Large intestine (tissue), 3 donors: ENCODE measurements around the gene CLN5. TPM values are rescaled to one million over a fixed set of nuclear protein-coding genes. Genes with fewer than 3 reads are reported as not detected.

Source experiments
- DNase-seq, 2 donors: peaks; one replicate each; pipeline versions ENCODE4 v3.0.0 to v3.0.0-alpha.2; 2013
- H3K27ac ChIP-seq: one replicate; pipeline ENCODE4 v1.5.1; 2013; ENCODE audit warnings: low read length
- H3K27me3 ChIP-seq: 2 replicates; pipeline ENCODE4 v1.6.1; 2013; ENCODE audit warnings: low read length; ENCODE audit not compliant: control insufficient read depth, insufficient read depth
- H3K36me3 ChIP-seq: 2 replicates; pipeline ENCODE4 v1.6.1; 2013; ENCODE audit warnings: low read length; ENCODE audit not compliant: control insufficient read depth, insufficient read depth
- H3K4me1 ChIP-seq: one replicate; pipeline ENCODE4 v1.6.1; 2013; ENCODE audit warnings: low read length; ENCODE audit not compliant: control insufficient read depth, insufficient read depth
- H3K4me3 ChIP-seq: one replicate; pipeline ENCODE4 v1.5.1; 2013; ENCODE audit warnings: low read length
- H3K9me3 ChIP-seq: one replicate; pipeline ENCODE4 v1.6.1; 2013; ENCODE audit warnings: mild to moderate bottlenecking, low read depth, low read length, moderate library complexity; ENCODE audit not compliant: control insufficient read depth
- WGBS: methylation state at CpG from one replicate; pipeline ENCODE4 v1.1.5; 2013; ENCODE audit warnings: low lambda C conversion rate; ENCODE audit not compliant: insufficient coverage; 5-methylcytosine and 5-hydroxymethylcytosine counted together
- polyA plus RNA-seq: library from polyadenylated mRNA; unstranded; fragments of 120-200 nt; gene quantifications from one replicate; pipeline ENCODE4 v1.2.1, GENCODE V29; 2013

The CLN5 gene
- polyA plus RNA-seq, 1 donor: 37.7 TPM

DNA sequence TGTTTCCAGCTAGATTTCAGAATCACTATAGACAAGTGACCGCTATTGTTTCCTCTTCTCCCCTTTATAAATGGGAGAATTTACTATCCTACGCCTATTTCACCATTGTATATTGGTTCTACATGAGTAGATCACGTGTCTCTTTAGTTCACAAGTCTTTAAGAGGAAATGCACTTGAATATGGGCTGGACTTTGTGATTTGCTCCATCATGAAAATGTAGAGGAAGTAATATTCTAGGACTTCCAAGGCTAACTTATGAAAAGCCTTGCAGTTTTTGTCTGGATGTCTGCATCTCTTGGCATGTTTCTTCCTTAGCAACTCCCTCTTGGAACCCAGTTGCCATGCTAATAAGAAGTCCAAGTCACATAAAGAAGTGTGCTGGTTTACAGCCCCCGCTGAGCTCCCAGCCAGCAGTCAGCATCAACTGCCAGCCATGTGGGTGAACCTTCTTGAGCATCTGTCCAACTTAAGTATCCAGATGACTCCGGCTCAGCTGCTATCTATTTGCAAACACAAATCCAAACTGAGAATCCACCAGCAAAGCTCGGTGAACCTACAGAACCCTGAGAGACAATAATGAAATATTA lies 39.9 kb downstream of the CLN5 start:
- no peak for DNase-seq
- H3K27ac ChIP-seq: no peak overlapping the region
- WGBS: 100% methylated on average over 1 of the region's 6 CpGs

DNA sequence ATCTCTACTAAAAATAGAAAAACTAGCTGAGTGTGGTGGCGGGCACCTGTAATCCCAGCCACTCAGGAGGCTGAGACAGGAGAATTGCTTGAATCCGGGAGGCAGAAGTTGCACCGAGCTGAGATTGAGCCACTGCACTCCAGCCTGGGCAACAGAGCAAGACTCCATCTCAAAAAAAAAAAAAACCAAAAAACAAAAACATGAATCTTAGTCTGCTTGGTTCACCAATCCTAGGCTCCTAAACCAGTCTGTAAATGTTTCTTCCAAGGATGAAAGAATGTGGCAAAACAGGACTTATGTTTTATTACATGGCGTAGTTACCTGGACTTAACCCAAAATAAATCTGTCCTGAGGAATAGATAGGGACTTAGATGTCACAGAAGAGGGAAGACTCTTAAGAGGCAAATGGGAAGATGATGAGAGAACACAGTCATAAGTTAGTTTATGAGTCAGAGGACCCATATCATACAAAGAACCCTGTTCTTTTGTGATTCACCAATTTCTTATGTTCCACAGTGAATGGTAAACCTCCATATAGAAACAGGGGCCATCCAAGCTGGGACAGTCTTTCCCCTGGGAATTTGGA lies 41.9 kb downstream of the CLN5 start:
- Histone ChIP-seq H3K9me3 (no peaks in the 10 kb centered on the region), H3K27ac (no peak overlapping the region), H3K27me3 (no peaks in the 10 kb centered on the region), H3K4me1 (no peaks in the 10 kb centered on the region), H3K36me3 (no peaks in the 10 kb centered on the region), H3K4me3 (no peak overlapping the region)
- WGBS: 100% methylated on average over 1 of the region's 4 CpGs
- no peak for DNase-seq

More for the DNA sequence above, 39.9 kb downstream of the CLN5 start:
- Histone ChIP-seq H3K4me1 (no peaks in the 10 kb centered on the region), H3K4me3 (no peak overlapping the region), H3K9me3 (no peaks in the 10 kb centered on the region), H3K36me3 (no peaks in the 10 kb centered on the region), H3K27me3 (no peaks in the 10 kb centered on the region)

DNA sequence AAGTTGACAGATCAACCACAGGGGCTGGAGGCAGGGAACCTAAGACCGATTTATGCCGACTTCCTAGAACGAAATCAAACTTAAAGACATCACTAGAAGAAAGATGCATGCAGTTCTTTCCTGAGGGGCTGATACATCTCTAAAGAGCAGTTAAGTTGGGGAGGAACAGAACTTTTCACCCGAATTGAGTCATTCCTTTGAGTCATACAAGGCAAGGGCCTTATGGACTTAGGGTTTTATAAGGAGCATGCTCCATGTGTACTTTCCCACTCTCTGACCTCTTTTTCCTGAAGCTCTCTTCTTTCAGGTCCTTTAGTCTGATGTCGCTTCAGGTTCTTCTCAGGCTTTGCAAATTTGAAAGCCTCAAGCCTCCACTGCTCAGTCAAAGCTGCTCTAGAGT lies 43.0 kb downstream of the CLN5 start:
- no peaks in the 10 kb centered on the region for H3K4me1 ChIP-seq
- no peak overlapping the region for H3K27ac ChIP-seq
- no peaks in the 10 kb centered on the region for H3K36me3 ChIP-seq
- no CpG with 5 or more reads among the region's 5 CpGs for WGBS
- DNase-seq: no peak
- no peaks in the 10 kb centered on the region for H3K27me3 ChIP-seq
- no peaks in the 10 kb centered on the region for H3K9me3 ChIP-seq
- H3K4me3 ChIP-seq: no peak overlapping the region

DNA sequence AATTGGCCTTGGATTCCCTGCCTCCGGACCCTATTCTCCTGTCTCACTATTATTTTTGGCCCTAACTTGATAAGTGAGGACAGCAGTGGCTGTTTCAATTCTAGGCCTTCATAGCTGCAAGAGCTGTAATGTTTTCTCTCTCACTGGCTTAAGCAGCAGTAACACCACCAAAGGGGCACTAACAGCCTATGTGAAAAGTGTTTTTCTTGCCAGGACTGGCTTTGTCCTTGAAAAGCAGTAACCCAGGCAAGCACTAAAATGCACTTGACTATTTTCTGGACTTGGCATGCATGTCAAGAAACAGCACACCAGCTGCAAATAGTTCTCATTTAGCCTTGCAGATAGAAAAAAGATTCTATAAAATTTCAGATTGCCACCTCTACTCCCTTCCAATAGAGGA lies 44.4 kb downstream of the CLN5 start:
- no peaks in the 10 kb centered on the region for H3K4me1 ChIP-seq
- WGBS: no CpG with 5 or more reads among the region's 1 CpG
- H3K4me3 ChIP-seq: no peak overlapping the region
- no peak for DNase-seq
- H3K27me3 ChIP-seq: no peaks in the 10 kb centered on the region
- H3K36me3 ChIP-seq: no peaks in the 10 kb centered on the region
- H3K9me3 ChIP-seq: no peaks in the 10 kb centered on the region
- H3K27ac ChIP-seq: no peak overlapping the region

DNA sequence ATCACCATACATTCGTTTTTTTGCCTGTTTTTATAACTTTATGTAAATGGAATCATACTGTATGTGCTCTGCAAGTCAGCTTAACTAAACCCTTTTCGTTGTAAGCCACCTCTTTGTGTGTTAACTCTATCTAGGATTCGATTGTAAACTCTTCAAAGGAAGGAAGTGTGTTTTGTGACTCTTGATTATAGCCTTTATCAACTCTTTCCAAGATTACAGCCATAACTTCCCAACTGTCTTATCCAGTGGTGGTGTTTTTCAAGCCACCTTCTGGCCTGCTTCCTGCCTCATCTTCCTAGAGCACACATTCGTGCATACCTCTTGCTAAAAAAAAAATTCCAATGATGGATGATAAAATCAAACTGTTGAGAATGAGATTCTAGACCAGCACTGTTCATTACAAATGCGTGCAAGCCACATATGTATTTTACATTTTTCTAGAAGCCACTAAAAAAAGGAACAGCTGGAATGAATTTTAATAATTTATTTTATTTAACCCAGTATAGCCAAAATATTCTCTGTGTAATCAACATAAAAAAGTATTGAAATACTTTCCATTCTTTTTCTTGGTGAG lies 47.1 kb downstream of the CLN5 start:
- WGBS: 75% methylated on average over 1 of the region's 5 CpGs
- Histone ChIP-seq H3K27me3 (no peaks in the 10 kb centered on the region), H3K36me3 (no peaks in the 10 kb centered on the region), H3K4me3 (no peak overlapping the region), H3K27ac (no peak overlapping the region), H3K9me3 (no peaks in the 10 kb centered on the region), H3K4me1 (peaks cover 4% of the 10 kb centered on the region)
- peak in 1 of 2 donors; percentile 17 for DNase-seq

DNA sequence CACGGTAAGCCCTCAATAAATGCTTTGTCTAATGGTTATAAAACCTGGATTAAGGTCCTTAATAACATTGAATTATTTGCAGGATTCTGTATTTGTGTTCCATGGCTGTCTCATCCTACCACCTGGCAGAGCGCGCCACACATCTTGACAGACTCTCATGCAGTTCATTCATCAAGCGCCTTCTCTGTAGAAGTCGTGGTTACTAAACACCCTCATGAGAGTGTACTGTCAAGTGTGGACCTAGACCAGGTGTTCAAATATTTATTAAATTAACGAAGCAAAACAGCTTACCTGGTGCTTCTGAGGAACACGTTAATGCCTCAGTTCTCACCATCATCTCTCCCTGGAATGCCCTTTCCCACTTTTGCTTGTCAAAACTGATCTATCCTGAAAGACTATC lies 48.2 kb downstream of the CLN5 start:
- whole genome bisulfite sequencing: no CpG with 5 or more reads among the region's 7 CpGs
- H3K4me1 ChIP-seq: peaks cover 4% of the 10 kb centered on the region
- H3K27me3 ChIP-seq: no peaks in the 10 kb centered on the region
- no peak for DNase-seq
- peaks cover 3% of the 10 kb centered on the region for H3K36me3 ChIP-seq
- no peak overlapping the region for H3K4me3 ChIP-seq
- no peak overlapping the region for H3K27ac ChIP-seq
- H3K9me3 ChIP-seq: no peaks in the 10 kb centered on the region

DNA sequence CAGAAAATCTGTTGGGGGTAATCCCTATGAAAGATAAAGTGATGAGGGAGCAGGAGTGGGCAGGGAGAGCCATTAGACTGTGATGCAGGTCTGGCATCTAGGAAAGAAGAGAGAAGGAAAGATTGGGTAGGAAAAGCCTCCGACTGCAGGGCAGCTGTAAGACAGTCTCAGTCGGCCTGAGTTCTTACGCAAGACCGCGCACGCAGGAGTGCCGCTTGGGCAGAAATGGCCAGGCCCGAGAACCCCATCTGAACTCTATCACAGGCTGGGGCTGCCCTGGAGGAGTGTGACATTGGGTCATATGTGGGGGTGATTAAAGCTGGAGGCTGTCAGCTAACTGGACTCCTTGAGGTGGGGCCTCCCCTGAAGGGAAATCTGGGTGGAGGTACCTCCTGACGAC lies 49.0 kb downstream of the CLN5 start:
- peaks cover 4% of the 10 kb centered on the region for H3K4me1 ChIP-seq

DNA sequence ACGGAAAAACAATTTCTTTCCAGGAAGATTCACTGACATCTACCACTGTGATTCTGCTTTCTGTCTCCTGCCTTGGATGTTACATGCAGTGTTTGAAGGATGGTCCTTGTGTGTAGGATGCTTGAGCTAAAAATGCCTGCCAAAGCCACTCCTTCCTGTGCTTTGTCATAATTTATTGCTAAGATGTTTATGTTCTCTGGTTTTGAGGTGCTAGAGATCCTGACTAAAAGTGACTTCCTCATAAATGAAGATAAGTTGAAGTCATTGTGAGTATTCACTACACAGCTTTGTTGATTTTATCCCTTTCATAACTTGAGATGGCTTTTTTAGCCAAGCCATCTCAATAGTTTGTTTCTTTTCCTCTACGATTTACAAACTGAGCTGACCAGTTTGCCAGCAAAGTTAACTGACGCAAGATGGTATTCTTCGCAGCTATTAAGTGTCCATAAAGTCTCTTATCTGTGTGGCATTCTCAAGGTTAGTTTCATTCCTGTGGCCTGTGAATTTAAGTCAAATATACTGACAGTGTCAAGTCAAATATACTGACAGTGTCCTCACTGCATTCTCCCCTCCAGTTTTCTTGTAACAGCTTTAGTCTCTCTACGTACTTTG lies 50.8 kb downstream of the CLN5 start:
- Histone ChIP-seq H3K4me3 (no peak overlapping the region), H3K4me1 (peaks cover 4% of the 10 kb centered on the region), H3K27ac (peak overlapping the region; percentile 31), H3K36me3 (peaks cover 12% of the 10 kb centered on the region), H3K9me3 (no peaks in the 10 kb centered on the region), H3K27me3 (no peaks in the 10 kb centered on the region)
- peak; percentile 29 to 54 for DNase-seq
- WGBS: 70% methylated on average over 2 of the region's 5 CpGs

More for the DNA sequence above, 49.0 kb downstream of the CLN5 start:
- H3K4me3 ChIP-seq: no peak overlapping the region
- no peak overlapping the region for H3K27ac ChIP-seq
- H3K36me3 ChIP-seq: peaks cover 4% of the 10 kb centered on the region
- no peak for DNase-seq
- no peaks in the 10 kb centered on the region for H3K9me3 ChIP-seq
- no peaks in the 10 kb centered on the region for H3K27me3 ChIP-seq
- no CpG with 5 or more reads among the region's 9 CpGs for WGBS

DNA sequence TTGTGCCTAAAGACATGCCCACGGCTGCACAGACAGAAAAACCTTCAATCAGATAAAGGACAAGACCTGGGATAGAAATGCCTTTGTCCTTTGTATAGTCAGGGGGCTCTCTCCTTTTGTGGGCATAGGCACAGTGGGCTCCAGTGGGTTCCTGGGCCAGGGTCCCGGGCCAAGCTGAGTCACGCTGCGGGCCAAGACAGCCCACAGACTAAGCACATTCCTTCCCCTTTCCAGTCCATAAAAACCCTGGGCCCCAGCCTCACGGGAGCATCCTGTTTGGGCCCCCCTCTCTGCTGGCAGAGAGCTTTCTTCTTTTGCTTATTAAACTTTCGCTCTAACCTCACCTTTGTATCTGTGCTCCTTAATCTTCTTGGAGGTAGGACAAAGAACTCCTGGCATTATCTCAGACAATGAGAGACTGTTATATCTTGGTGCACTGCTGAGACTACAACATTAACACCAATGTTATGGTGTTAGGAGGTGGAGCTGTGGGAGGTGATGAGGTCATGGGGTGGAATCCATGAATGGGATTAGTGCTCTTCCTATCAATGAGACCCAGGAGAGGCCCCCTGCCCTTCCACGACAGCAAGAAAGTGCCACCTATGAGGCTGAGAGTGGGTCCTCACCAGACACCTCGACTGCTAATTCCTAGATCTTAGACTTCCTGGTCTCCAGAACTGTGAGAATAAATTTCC lies 55.9 kb downstream of the CLN5 start:
- no peaks in the 10 kb centered on the region for H3K4me1 ChIP-seq
- H3K4me3 ChIP-seq: no peak overlapping the region
- H3K36me3 ChIP-seq: peaks cover 42% of the 10 kb centered on the region
- no peaks in the 10 kb centered on the region for H3K27me3 ChIP-seq
- H3K27ac ChIP-seq: no peak overlapping the region
- no CpG with 5 or more reads among the region's 8 CpGs for WGBS
- DNase-seq: no peak
- H3K9me3 ChIP-seq: no peaks in the 10 kb centered on the region

DNA sequence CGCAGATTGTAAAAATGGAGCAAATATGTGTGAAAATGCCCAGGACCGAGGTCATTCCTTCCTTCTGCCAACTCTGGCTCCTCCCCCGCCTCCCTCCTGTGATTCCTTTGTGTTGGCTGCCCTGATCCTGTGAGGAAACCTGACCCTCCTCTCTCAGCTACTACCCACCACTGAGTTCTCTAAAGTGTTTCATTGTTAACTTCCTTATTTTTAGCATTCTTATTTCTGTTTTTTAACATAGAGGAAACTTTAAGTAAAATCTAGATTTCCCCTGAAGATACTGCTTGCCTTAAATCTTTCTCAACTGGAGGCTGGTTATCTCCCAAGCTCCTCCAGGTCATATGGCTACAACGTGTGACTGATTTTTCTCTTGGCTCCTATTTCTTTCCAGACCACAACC lies 56.8 kb downstream of the CLN5 start:
- Histone ChIP-seq H3K27me3 (no peaks in the 10 kb centered on the region), H3K4me3 (no peak overlapping the region), H3K36me3 (peaks cover 50% of the 10 kb centered on the region), H3K9me3 (no peaks in the 10 kb centered on the region), H3K4me1 (no peaks in the 10 kb centered on the region), H3K27ac (no peak overlapping the region)
- no CpG with 5 or more reads among the region's 4 CpGs for WGBS
- DNase-seq: no peak
